ENCODE results near the gene PPP2R2C.

Gene PPP2R2C

DNA sequence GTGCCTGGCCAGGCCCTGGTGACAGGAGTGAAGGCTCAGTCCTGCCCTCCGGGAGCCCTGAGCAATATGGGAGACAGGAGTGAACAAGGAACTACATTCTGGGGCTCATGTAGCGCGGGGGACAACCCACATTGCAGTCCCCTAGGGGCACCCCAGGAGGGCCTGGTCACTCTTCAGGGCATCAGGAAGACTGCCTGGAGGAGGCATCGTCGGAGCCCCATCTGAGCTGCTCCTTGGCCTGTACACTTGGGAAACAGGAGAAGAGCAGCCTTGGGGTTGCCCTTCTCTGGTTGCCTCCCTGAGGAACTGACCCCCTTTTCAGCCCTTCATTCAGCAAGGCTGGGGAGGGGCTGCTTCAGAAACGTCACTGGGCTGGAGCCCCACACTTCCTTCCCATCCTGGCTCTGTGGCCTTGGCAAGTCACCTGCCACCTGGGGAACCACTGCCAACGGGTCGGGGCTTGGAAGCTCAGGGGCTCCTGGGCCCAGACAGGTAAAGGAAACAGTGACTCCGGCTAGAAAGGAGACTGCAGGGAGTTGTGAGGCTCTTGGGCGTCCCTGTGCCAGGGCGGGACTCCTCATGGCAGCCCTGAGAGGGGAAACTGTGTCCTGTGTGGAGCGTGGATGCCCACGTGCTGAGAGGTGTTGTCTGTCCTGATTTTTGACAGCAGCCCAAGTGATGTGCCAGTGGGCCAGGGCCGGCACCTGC, 192.7 kb downstream of the PPP2R2C start:
- peaks cover 53% of the 10 kb centered on the region for H3K4me1 ChIP-seq
- H3K4me3 ChIP-seq (ENCODE audit: low read depth, low read length) = no peak overlapping the region
- H3K9me3 ChIP-seq = no peaks in the 10 kb centered on the region
- no peaks in the 10 kb centered on the region for H3K27me3 ChIP-seq
- no peak for DNase-seq
- H3K36me3 ChIP-seq = peaks cover 12% of the 10 kb centered on the region
- TF ChIP-seq, protein P1, sequence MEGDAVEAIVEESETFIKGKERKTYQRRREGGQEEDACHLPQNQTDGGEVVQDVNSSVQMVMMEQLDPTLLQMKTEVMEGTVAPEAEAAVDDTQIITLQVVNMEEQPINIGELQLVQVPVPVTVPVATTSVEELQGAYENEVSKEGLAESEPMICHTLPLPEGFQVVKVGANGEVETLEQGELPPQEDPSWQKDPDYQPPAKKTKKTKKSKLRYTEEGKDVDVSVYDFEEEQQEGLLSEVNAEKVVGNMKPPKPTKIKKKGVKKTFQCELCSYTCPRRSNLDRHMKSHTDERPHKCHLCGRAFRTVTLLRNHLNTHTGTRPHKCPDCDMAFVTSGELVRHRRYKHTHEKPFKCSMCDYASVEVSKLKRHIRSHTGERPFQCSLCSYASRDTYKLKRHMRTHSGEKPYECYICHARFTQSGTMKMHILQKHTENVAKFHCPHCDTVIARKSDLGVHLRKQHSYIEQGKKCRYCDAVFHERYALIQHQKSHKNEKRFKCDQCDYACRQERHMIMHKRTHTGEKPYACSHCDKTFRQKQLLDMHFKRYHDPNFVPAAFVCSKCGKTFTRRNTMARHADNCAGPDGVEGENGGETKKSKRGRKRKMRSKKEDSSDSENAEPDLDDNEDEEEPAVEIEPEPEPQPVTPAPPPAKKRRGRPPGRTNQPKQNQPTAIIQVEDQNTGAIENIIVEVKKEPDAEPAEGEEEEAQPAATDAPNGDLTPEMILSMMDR (IDR thresholded peaks at IDR 0.05; ENCODE audit: low read depth, low read length) = no peak

DNA sequence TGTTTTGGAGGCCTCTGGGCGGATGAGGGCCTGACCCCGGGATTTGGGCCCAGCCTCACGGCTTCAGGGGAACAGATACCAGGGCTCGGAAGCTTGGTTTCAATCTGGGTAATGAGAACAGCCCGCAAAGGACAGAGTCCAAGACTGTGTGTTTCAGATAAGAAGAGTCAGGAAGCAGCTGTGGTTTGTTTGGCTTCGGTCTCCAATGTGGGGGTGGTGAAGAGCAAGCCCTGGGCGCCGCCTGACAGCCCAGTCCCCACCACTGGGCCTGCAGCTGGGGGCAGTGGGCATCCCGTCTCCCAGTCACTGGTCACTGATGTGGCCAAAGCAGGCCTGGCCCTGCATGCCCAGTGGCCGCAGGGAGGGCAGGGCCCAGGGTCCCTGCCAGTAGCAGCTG, 193.6 kb downstream of the PPP2R2C start:
- TF ChIP-seq, protein P1 (IDR thresholded peaks at IDR 0.05; ENCODE audit: low read depth, low read length) = no peak
- no peaks in the 10 kb centered on the region for H3K27me3 ChIP-seq
- H3K4me3 ChIP-seq (ENCODE audit: low read depth, low read length) = no peak overlapping the region
- peaks cover 12% of the 10 kb centered on the region for H3K36me3 ChIP-seq
- no peaks in the 10 kb centered on the region for H3K9me3 ChIP-seq
- peaks cover 57% of the 10 kb centered on the region for H3K4me1 ChIP-seq
- peak; percentile 53 for DNase-seq

DNA sequence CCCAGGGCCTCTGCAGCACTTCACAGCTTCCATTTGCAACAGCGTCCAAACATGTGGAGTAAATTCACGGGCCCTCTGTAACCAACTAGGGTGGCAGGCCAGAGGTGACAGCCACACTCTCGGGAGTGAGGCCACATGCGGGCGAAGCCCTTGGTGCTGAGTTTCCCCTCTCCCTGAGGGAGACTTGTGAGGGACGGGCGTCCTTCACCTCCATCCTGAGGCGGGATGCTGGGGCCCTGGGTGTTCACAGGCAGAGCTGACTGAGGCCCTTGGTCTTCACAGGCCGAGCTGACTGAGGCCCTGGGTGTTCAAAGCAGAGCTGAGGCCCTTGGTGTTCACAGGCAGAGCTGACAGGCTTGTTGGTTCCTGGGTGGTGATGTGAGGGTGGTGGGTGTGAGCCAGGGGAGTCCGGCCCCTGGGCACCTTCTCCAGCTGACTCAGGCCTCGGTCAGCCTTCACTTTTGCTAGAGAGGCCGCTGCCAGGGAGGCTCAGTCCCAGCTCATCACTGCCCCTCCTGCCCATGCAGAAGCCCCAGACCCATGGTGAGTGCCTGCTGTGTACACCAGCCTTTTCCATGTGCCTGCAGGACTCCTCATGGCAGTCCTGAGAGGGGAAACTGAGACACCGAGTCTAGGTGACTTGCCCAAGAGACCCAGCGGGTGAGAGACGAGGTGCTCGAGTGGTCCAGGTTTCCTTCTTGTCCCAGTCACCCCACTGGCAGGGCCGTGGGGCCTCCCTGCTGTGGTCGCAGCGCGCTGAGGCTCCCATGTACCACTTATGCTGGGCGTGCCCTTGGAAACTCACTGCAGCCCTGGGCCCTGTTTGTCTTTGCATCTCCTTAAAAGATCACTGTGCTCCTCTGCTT, 194.2 kb downstream of the PPP2R2C start:
- TF ChIP-seq, protein P1 (IDR thresholded peaks at IDR 0.05; ENCODE audit: low read depth, low read length) = no peak
- H3K4me3 ChIP-seq (ENCODE audit: low read depth, low read length) = no peak overlapping the region
- DNase-seq = no peak

DNA sequence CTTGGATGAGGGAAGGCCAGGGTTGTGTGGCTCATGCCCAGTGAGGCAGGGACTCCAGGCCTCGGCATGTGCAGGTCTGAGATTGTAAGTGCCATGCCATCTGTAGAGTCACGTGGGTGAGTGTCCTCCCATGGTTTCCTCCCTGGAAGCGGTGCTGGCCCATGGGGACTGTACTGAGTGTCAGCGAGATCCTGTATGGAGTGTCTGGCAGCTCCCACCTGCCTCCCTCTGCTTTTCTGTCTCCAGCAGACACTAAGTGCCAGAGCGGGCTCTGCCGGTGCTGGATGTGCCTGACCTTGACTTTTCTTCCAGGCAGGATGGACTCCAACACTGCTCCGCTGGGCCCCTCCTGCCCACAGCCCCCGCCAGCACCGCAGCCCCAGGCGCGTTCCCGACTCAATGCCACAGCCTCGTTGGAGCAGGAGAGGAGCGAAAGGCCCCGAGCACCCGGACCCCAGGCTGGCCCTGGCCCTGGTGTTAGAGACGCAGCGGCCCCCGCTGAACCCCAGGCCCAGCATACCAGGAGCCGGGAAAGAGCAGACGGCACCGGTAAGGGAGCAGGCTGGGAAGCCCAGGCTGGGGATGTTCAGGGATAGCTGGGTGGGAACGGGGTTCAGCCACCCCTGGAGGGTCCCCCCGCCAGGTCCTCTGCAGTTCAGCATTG, 195.1 kb downstream of the PPP2R2C start:
- Histone ChIP-seq H3K9me3 (no peaks in the 10 kb centered on the region), H3K36me3 (peaks cover 12% of the 10 kb centered on the region), H3K4me3 (ENCODE audit: low read depth, low read length) (no peak overlapping the region), H3K27me3 (no peaks in the 10 kb centered on the region), H3K4me1 (peaks cover 68% of the 10 kb centered on the region)
- peak; percentile 86 for DNase-seq
- TF ChIP-seq, protein P1 (IDR thresholded peaks at IDR 0.05; ENCODE audit: low read depth, low read length) = no peak

More for the DNA sequence above, 194.2 kb downstream of the PPP2R2C start:
- Histone ChIP-seq H3K36me3 (peaks cover 12% of the 10 kb centered on the region), H3K27me3 (no peaks in the 10 kb centered on the region), H3K4me1 (peaks cover 59% of the 10 kb centered on the region), H3K9me3 (no peaks in the 10 kb centered on the region)

DNA sequence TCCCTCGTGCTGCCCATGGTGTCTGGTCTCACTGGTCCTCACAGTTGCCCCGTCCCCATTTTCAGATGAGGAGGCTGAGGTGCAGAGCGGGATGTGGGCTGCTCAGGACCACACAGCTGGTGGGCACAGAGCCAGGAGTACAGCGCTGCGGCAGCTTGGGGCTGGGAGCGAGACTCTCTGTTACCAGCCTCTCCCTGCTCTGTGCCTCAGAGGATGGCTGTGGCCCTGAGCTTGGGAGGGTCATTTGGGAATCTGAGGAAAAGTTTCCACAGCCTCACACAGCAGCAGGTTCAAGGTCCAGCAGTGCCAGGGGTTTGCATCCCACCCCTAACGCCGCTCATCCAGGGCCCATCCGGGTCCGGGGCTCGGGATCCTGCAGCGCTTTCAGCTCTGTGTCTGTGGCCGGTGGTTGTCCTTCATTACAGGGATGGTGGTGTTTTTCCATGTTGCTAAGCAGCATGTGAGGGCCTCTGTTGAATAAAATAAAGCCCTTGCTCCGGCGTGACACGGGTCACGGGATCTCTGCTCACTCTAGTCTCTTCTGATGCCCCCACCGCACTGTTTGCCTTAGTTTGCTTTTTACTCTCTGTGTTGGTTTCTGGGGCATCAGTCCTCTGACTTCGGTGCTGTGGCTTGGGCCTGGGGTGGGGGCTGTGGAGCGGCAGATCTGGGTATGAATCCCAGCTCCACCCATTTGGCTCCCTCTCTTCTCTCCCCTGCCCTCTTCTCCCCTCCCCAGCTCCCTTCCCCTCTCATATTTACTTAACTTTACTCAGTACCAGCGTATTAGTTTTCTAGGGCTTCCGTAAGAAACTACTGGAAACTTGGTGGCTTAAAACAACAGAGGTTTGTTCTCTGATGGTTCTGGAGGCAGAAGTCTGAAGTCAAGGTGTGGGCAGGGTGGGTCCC, 196.3 kb downstream of the PPP2R2C start:
- Histone ChIP-seq H3K4me1 (peaks cover 71% of the 10 kb centered on the region), H3K9me3 (no peaks in the 10 kb centered on the region), H3K27me3 (no peaks in the 10 kb centered on the region), H3K36me3 (peaks cover 12% of the 10 kb centered on the region), H3K4me3 (ENCODE audit: low read depth, low read length) (no peak overlapping the region)
- DNase-seq = no peak
- TF ChIP-seq, protein P1 (IDR thresholded peaks at IDR 0.05; ENCODE audit: low read depth, low read length) = no peak
